HepG2 (cell line): ENCODE data around the gene ARHGEF40. TPM values are rescaled to one million over a fixed set of nuclear protein-coding genes. Genes with fewer than 3 reads are reported as not detected.

ENCODE experiments used
- ATF7-NPFF ChIP-seq: sonication (generic); formaldehyde crosslinking; IDR thresholded peaks from 2 replicates; pipeline ENCODE4 v1.8.1; 2023; ENCODE audit warnings: mild to moderate bottlenecking, low read depth, missing genetic modification reagents, moderate library complexity
- KDM1A ChIP-seq: IDR thresholded peaks from 2 replicates; pipeline ENCODE4 v1.6.1; 2016; ENCODE audit warnings: missing compliant biosample characterization
- KLF16 ChIP-seq, 2 experiments: sonication (generic) in 1 of 2; formaldehyde crosslinking in 1 of 2; IDR thresholded peaks; 2 replicates each; pipeline versions ENCODE4 v1.6.1 to v1.8.0; 2016 to 2023; ENCODE audit warnings: missing genetic modification reagents in 2 of 2, missing compliant biosample characterization in 1 of 2
- MIXL1 ChIP-seq: IDR thresholded peaks from 2 replicates; pipeline ENCODE4 v1.6.1; 2016
- MZF1 ChIP-seq: sonication (generic); formaldehyde crosslinking; IDR thresholded peaks from 2 replicates; pipeline ENCODE4 v1.8.1; 2023; ENCODE audit warnings: mild to moderate bottlenecking, missing genetic modification reagents, borderline replicate concordance
- RFX5 ChIP-seq: IDR thresholded peaks from 2 replicates; pipeline ENCODE4 v1.6.1; 2011; ENCODE audit warnings: low read depth, low read length, improper control_type of control experiment
- RFXANK ChIP-seq: IDR thresholded peaks from 2 replicates; pipeline ENCODE4 v1.6.1; 2016
- SCMH1 ChIP-seq: sonication (generic); formaldehyde crosslinking; IDR thresholded peaks from 2 replicates; pipeline ENCODE4 v1.9.0; 2021; ENCODE audit warnings: missing genetic modification reagents, mild to moderate bottlenecking, borderline replicate concordance
- YEATS4 ChIP-seq: sonication (generic); formaldehyde crosslinking; IDR thresholded peaks from 2 replicates; pipeline ENCODE4 v1.4.0; 2020; ENCODE audit warnings: missing genetic modification reagents, borderline replicate concordance
- ZNF260 ChIP-seq: sonication (generic); formaldehyde crosslinking; IDR thresholded peaks from 2 replicates; pipeline ENCODE4 v1.4.0; 2020; ENCODE audit warnings: missing genetic modification reagents, low read depth, mild to moderate bottlenecking, borderline replicate concordance
- ZNF33A ChIP-seq: sonication (generic); formaldehyde crosslinking; IDR thresholded peaks from 2 replicates; pipeline ENCODE4 v1.5.1; 2020; ENCODE audit warnings: missing genetic modification reagents, mild to moderate bottlenecking, moderate library complexity, borderline replicate concordance
- ZNF552 ChIP-seq: sonication (generic); formaldehyde crosslinking; IDR thresholded peaks from 2 replicates; pipeline ENCODE4 v1.9.0; 2022; ENCODE audit warnings: missing genetic modification reagents, mild to moderate bottlenecking, borderline replicate concordance
- ZNF564 ChIP-seq: sonication (generic); formaldehyde crosslinking; IDR thresholded peaks from 2 replicates; pipeline ENCODE4 v1.8.1; 2023; ENCODE audit warnings: mild to moderate bottlenecking, missing genetic modification reagents
- ZNF572 ChIP-seq: sonication (generic); formaldehyde crosslinking; IDR thresholded peaks from 2 replicates; pipeline ENCODE4 v1.5.1; 2020; ENCODE audit warnings: mild to moderate bottlenecking, missing genetic modification reagents
- ZNF773 ChIP-seq: sonication (generic); formaldehyde crosslinking; IDR thresholded peaks from 2 replicates; pipeline ENCODE4 v1.4.0; 2020; ENCODE audit warnings: missing genetic modification reagents, borderline replicate concordance
- polyA plus RNA-seq, 8 experiments: library from polyadenylated mRNA; depleted of rRNA in 3 of 8; stranded (reverse) in 7 of 8; unstranded in 1 of 8; fragments of >200 nt; fragmentation: Illumina TruSeq in 4 of 8; extraction: Trizol in 4 of 8; gene quantifications; 2 replicates each; pipeline versions ENCODE4 v1.2.1 to v1.2.3, GENCODE V29; 2011 to 2016; ENCODE audit warnings: low read depth in 4 of 8, missing spikeins in 1 of 8, mixed read lengths in 1 of 8; ENCODE audit not compliant: insufficient read depth in 1 of 8
- total RNA-seq, 5 experiments: library from RNA; depleted of rRNA; stranded (reverse); fragments of >200 nt; fragmentation: Illumina TruSeq; extraction: Trizol; gene quantifications; 2 replicates each; pipeline ENCODE4 v1.2.3, GENCODE V29; 2016; ENCODE audit warnings: low read depth in 1 of 5
- TF ChIP-seq, protein P1 (sequence below): sonication (generic); formaldehyde crosslinking; IDR thresholded peaks from 2 replicates; pipeline ENCODE4 v1.5.1; 2020; ENCODE audit warnings: mild to moderate bottlenecking, moderate library complexity, missing genetic modification reagents
- TF ChIP-seq, protein P2 (sequence below): IDR thresholded peaks from 2 replicates; pipeline ENCODE4 v1.6.1; 2016; ENCODE audit warnings: missing genetic modification reagents, missing compliant biosample characterization
- TF ChIP-seq, protein P3 (sequence below): sonication (generic); formaldehyde crosslinking; IDR thresholded peaks from 2 replicates; pipeline ENCODE4 v1.8.0; 2022; ENCODE audit warnings: mild to moderate bottlenecking, missing genetic modification reagents
- TF ChIP-seq, protein P4 (sequence below): sonication (generic); formaldehyde crosslinking; IDR thresholded peaks from 2 replicates; pipeline ENCODE4 v1.8.0; 2022; ENCODE audit warnings: low read depth, missing genetic modification reagents
- TF ChIP-seq, protein P5 (sequence below): sonication (generic); formaldehyde crosslinking; IDR thresholded peaks from 2 replicates; pipeline ENCODE4 v1.5.0; 2020; ENCODE audit warnings: missing genetic modification reagents

The ARHGEF40 gene
- total and polyA plus RNA-seq, 2 of the 13 experiments (the other 11 are each of a cell fraction or from before 2014, with no cell fraction given) = 28.1 to 78.1 TPM

DNA sequence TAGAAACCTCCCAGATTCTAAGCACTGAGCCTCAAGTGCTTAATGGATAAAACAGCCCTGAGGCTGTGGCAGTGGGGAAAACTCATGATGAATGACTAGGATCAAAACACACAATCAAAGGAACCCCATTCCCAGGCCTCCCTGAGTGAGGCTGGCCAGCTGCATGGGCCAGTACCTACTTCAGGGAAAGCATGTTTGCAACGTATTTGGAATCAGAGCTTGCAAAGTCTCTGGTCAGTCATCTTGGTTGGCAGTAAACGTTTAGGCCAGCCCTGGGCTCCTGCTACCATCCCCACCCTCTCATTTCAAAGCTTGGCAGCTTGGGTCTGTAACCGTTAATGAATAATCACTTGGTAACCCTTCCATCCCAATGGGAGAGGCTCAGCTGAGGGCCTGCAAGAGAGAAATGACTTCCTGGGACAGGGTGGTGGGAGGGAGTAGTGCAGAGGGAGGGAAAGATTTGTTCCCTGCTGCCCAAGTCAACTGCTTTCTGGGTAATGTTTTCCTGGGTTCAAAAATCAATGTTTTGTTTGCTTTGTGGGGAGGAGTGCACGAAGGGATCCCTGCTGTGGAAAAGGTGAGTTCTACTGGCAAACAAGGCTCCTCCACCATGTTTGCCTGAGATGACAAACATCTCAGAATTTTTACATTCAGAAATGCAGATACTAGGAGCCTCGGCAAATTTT, 14.5 kb upstream of the ARHGEF40 start (continued):
- TF ChIP-seq, protein P1, sequence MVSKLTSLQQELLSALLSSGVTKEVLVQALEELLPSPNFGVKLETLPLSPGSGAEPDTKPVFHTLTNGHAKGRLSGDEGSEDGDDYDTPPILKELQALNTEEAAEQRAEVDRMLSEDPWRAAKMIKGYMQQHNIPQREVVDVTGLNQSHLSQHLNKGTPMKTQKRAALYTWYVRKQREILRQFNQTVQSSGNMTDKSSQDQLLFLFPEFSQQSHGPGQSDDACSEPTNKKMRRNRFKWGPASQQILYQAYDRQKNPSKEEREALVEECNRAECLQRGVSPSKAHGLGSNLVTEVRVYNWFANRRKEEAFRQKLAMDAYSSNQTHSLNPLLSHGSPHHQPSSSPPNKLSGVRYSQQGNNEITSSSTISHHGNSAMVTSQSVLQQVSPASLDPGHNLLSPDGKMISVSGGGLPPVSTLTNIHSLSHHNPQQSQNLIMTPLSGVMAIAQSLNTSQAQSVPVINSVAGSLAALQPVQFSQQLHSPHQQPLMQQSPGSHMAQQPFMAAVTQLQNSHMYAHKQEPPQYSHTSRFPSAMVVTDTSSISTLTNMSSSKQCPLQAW = peak; percentile 97
- TF ChIP-seq MZF1 (peak; percentile 91; the same call in 1 of the 2 replicates), ZNF260 (CRISPR knock-in tag) (no peak), SCMH1 (CRISPR knock-in tag) (no peak), ZNF773 (CRISPR knock-in tag) (0 out of 2 replicates have a peak, but pooled peaks have one; percentile 46), KDM1A (CRISPR knock-in tag) (no peak; the same call in 1 of the 2 replicates), YEATS4 (CRISPR knock-in tag) (peak; percentile 77), ZNF33A (CRISPR knock-in tag) (no peak), MIXL1 (CRISPR knock-in tag) (peak; percentile 99), RFX5 (no peak), ZNF564 (CRISPR knock-in tag) (peak; percentile 89; the same call in 1 of the 2 replicates), RFXANK (CRISPR knock-in tag) (no peak), KLF16 (CRISPR knock-in tag; IDR thresholded peaks at IDR 0.05) (peak in 1 of 2 experiments; percentile 72; a peak in 1 of 4 replicates), ATF7-NPFF (CRISPR knock-in tag) (peak; percentile 70), ZNF552 (CRISPR knock-in tag) (no peak; the same call in 1 of the 2 replicates), ZNF572 (CRISPR knock-in tag) (no peak)
- TF ChIP-seq, protein P2, sequence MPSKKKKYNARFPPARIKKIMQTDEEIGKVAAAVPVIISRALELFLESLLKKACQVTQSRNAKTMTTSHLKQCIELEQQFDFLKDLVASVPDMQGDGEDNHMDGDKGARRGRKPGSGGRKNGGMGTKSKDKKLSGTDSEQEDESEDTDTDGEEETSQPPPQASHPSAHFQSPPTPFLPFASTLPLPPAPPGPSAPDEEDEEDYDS (CRISPR knock-in tag) = peak; percentile 86
- TF ChIP-seq, protein P3, sequence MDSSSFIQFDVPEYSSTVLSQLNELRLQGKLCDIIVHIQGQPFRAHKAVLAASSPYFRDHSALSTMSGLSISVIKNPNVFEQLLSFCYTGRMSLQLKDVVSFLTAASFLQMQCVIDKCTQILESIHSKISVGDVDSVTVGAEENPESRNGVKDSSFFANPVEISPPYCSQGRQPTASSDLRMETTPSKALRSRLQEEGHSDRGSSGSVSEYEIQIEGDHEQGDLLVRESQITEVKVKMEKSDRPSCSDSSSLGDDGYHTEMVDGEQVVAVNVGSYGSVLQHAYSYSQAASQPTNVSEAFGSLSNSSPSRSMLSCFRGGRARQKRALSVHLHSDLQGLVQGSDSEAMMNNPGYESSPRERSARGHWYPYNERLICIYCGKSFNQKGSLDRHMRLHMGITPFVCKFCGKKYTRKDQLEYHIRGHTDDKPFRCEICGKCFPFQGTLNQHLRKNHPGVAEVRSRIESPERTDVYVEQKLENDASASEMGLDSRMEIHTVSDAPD (CRISPR knock-in tag) = 0 out of 2 replicates have a peak, but pooled peaks have one; percentile 51
- TF ChIP-seq, protein P4, sequence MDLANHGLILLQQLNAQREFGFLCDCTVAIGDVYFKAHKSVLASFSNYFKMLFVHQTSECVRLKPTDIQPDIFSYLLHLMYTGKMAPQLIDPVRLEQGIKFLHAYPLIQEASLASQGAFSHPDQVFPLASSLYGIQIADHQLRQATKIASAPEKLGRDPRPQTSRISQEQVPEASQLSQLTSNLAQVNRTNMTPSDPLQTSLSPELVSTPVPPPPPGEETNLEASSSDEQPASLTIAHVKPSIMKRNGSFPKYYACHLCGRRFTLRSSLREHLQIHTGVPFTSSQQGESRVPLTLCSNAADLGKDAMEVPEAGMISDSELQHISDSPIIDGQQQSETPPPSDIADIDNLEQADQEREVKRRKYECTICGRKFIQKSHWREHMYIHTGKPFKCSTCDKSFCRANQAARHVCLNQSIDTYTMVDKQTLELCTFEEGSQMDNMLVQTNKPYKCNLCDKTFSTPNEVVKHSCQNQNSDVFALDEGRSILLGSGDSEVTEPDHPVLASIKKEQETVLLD (CRISPR knock-in tag) = 0 out of 2 replicates have a peak, but pooled peaks have one; percentile 35
- TF ChIP-seq, protein P5, sequence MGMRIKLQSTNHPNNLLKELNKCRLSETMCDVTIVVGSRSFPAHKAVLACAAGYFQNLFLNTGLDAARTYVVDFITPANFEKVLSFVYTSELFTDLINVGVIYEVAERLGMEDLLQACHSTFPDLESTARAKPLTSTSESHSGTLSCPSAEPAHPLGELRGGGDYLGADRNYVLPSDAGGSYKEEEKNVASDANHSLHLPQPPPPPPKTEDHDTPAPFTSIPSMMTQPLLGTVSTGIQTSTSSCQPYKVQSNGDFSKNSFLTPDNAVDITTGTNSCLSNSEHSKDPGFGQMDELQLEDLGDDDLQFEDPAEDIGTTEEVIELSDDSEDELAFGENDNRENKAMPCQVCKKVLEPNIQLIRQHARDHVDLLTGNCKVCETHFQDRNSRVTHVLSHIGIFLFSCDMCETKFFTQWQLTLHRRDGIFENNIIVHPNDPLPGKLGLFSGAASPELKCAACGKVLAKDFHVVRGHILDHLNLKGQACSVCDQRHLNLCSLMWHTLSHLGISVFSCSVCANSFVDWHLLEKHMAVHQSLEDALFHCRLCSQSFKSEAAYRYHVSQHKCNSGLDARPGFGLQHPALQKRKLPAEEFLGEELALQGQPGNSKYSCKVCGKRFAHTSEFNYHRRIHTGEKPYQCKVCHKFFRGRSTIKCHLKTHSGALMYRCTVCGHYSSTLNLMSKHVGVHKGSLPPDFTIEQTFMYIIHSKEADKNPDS (CRISPR knock-in tag) = no peak; the same call in 1 of the 2 replicates
